OCI-LY3 (cell line): ENCODE data around the gene GDF9.

Experiments used
- EZH2phosphoT487 ChIP-seq: fragments of 200-600 bp; shearing (Covaris generic); IDR thresholded peaks from 2 replicates; pipeline ENCODE4 v1.6.1; 2018; ENCODE audit warnings: antibody characterized with exemption, mixed run types, low read depth
- TF ChIP-seq, protein P1 (sequence below): fragments of 200-600, 300-600 bp; sonication (generic); IDR thresholded peaks from 2 replicates; pipeline ENCODE4 v1.5.1; 2014; ENCODE audit warnings: antibody characterized with exemption, low read length, low read depth

DNA sequence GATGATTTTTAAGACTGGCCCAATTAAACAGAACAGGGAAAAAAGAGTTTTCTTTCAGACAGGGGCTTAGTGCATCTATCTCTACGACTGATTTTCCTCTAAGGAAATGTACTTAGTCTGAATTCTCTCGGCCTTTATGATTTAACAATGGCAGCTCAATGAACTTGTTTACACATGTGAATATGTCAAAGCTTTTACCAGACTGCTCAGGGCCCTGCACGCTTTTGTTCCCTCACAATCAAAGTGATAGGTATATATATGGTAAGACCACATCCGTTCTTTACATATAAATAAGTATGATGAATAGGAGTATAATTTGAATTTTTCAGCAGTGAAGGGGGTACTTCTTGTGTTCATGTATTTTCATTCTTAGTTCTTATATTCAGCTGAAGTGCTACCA, 34.8 kb upstream of the GDF9 start:
- TF ChIP-seq, protein P1, sequence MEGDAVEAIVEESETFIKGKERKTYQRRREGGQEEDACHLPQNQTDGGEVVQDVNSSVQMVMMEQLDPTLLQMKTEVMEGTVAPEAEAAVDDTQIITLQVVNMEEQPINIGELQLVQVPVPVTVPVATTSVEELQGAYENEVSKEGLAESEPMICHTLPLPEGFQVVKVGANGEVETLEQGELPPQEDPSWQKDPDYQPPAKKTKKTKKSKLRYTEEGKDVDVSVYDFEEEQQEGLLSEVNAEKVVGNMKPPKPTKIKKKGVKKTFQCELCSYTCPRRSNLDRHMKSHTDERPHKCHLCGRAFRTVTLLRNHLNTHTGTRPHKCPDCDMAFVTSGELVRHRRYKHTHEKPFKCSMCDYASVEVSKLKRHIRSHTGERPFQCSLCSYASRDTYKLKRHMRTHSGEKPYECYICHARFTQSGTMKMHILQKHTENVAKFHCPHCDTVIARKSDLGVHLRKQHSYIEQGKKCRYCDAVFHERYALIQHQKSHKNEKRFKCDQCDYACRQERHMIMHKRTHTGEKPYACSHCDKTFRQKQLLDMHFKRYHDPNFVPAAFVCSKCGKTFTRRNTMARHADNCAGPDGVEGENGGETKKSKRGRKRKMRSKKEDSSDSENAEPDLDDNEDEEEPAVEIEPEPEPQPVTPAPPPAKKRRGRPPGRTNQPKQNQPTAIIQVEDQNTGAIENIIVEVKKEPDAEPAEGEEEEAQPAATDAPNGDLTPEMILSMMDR, result no peak
- no peak for TF ChIP-seq EZH2phosphoT487
